Heart left ventricle (tissue), 16 donors: ENCODE data around the gene PRRT4. TPM values are rescaled to one million over a fixed set of nuclear protein-coding genes. Genes with fewer than 3 reads are reported as not detected.

ENCODE experiments used
- ATAC-seq, 4 donors: fragments of 200-7000 bp; cut with Tn5 transposase; one replicate each; pipeline ENCODE4 v1.9.1; 2020 to 2022; ENCODE audit warnings: moderate library complexity in 4 of 4, mild to moderate bottlenecking in 3 of 4, moderate number of reproducible peaks in 1 of 4
- DNase-seq, 5 donors: peaks; one replicate each; pipeline ENCODE4 v3.0.0-alpha.2; 2020
- H3K27ac ChIP-seq, 12 donors: fragments of 200-600 bp; sonication (generic) in 4 of 12; one replicate each; pipeline versions ENCODE4 v1.5.0 to v1.8.0; 2016 to 2022; ENCODE audit warnings: mild to moderate bottlenecking in 2 of 12
- H3K27me3 ChIP-seq, 9 donors: fragments of 200-600 bp; sonication (generic) in 2 of 9; one replicate each; pipeline versions ENCODE4 v1.5.1 to v1.8.0; 2016 to 2022; ENCODE audit warnings: mild to moderate bottlenecking in 3 of 9
- H3K36me3 ChIP-seq, 9 donors: fragments of 200-600 bp; sonication (generic) in 2 of 9; one replicate each; pipeline versions ENCODE4 v1.5.0 to v1.8.0; 2018 to 2022; ENCODE audit warnings: mild to moderate bottlenecking in 2 of 9
- H3K4me1 ChIP-seq, 12 donors: fragments of 200-600 bp; sonication (generic) in 4 of 12; one replicate each; pipeline versions ENCODE4 v1.5.0 to v1.8.0; 2016 to 2022; ENCODE audit warnings: mild to moderate bottlenecking in 3 of 12
- H3K4me3 ChIP-seq, 12 donors: fragments of 200-600 bp; sonication (generic) in 4 of 12; one replicate each; pipeline versions ENCODE4 v1.5.0 to v1.8.0; 2017 to 2022; ENCODE audit warnings: mild to moderate bottlenecking in 9 of 12, moderate library complexity in 4 of 12
- H3K9me3 ChIP-seq, 12 donors: fragments of 200-600 bp; sonication (generic) in 4 of 12; one replicate each; pipeline versions ENCODE4 v1.5.0 to v1.8.0; 2016 to 2022; ENCODE audit warnings: mild to moderate bottlenecking in 1 of 12
- POLR2A ChIP-seq, 2 donors: fragments of 450-650 bp; IDR thresholded peaks; one replicate each; pipeline ENCODE4 v1.6.1; 2017; ENCODE audit warnings: antibody characterized with exemption in 2 of 2, mild to moderate bottlenecking in 2 of 2, moderate library complexity in 2 of 2
- WGBS, 4 donors: extraction: QIAGEN DNeasy Blood & Tissue Kit in 2 of 4; methylation state at CpG; one replicate each; pipeline versions ENCODE4 v1.1.5 to v1.1.7; 2013 to 2018; 5-methylcytosine and 5-hydroxymethylcytosine counted together
- intact Hi-C, 10 donors: fragments of 100-400 bp; cut with DNase I; formaldehyde crosslinking; loops; one replicate each; pipeline versions ENCODE4 v1.11.1 to v1.14.2; 2022
- polyA plus RNA-seq, 2 donors: library from polyadenylated mRNA; stranded (reverse); fragments of 200-250 nt; gene quantifications; one replicate each; pipeline ENCODE4 v1.2.3, GENCODE V29; 2013
- total RNA-seq, 9 donors: library from RNA; depleted of rRNA in 2 of 9; stranded (reverse); fragments of >200 nt in 2 of 9; fragmentation: NEBNext Ultra II Directional in 3 of 9; extraction: Animal tissue kit (Norgen Biotek cat#: 25700) in 3 of 9; gene quantifications; one replicate each; pipeline versions ENCODE4 v1.1.0 to v1.2.4, GENCODE V29; 2016 to 2023
- TF ChIP-seq, protein P1 (sequence below), 12 donors: fragments of 200-600 bp; sonication (generic) in 4 of 12; IDR thresholded peaks; one replicate each; pipeline versions ENCODE4 v1.5.0 to v1.8.0; 2018 to 2022; ENCODE audit warnings: antibody characterized with exemption in 12 of 12, mild to moderate bottlenecking in 5 of 12
- donor health status: ischemic (EF 13 %, LVEDD 7.1; RV severe dilation, severe dysfunction).
- donor health status: healthy with polysubstance abuse.
- donor health status: DM: no; HTN: yes; CAD: no.
- donor health status: DM: no; HTN: no; CAD: no.
- donor health status: ischemic (EF 25% LVEDD 6.9; RV normal size, moderate dysfunction).
- donor health status: ischemic (EF 25% LVEDD 5.7; RV mildly dilated, moderate dysfunction).
- donor health status: healthy.
- donor health status: DM: yes; HTN: yes; CAD: no.
- donor health status: ischemic (EF 35%, LVEDD 5.7; RV mildly dilated, moderate dysfunction).
- donor health status: nonischemic (EF 11% LVEDD 7.7; RV severe dilation, severe dysfunction).
- donor health status: DM: yes; HTN: yes; CAD: no.
- donor health status: PGD.
- donor health status: ischemic (EF 29% LVEDD 5.4; RV normal size, mild dysfunction).
- donor health status: nonischemic (EF 23%, LVEDD 6.1; RV moderate dilation, normal function).

Gene PRRT4
- total and polyA plus RNA-seq, 11 donors = 0.31 to 3.1 (median 1.9) TPM

DNA sequence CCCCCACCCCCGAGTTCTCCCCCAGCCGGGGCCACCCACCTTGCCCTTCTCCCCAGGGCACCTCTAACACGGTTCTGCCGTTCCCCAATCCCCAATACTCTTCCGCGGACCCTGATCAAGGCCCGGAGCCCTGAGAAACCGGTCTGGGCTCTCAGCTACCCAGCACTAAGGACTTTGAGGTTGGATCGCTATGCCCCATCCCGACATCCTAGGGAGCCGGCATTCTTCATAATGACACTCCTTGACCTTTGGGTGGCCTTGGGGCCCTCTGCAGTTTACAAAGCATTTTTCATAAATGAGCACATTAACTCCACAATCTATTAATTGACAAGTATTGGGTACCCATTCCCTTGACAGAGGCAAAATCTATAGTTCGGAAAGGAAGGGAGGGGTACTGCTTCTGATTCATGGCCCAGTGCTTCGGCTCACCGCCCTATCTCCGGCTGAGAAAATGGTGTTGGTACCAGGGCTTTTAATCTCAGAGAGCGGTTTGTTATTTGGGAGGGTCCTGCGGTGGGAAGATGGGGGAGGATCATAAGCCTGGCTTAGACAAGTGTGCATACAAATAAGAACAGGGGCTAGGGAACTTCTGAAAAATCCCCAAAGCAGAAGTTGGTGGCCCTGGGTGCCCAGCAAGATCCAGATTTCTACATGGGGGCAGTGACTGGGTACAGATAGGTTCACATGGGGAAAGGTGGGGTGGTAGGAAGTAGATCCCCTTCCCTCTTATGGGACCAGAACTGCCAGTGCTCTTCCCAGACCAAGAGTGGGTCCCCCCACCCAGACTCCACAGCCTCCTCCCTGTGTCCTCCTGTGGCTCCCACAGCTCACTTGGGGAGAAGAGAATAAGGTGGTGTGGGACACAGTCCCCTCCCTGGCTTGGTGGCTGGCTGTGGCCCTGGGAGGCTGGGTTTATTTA is 45.1 kb upstream of the PRRT4 start:
- peaks cover 0 to 62% (median 42%) of the 10 kb centered on the region in 12 donors for H3K4me1 ChIP-seq
- no peak for ATAC-seq
- 51 to 76% (median 63%) methylated on average over 11 to 17 of the region's 17 CpGs for WGBS, 4 donors

DNA sequence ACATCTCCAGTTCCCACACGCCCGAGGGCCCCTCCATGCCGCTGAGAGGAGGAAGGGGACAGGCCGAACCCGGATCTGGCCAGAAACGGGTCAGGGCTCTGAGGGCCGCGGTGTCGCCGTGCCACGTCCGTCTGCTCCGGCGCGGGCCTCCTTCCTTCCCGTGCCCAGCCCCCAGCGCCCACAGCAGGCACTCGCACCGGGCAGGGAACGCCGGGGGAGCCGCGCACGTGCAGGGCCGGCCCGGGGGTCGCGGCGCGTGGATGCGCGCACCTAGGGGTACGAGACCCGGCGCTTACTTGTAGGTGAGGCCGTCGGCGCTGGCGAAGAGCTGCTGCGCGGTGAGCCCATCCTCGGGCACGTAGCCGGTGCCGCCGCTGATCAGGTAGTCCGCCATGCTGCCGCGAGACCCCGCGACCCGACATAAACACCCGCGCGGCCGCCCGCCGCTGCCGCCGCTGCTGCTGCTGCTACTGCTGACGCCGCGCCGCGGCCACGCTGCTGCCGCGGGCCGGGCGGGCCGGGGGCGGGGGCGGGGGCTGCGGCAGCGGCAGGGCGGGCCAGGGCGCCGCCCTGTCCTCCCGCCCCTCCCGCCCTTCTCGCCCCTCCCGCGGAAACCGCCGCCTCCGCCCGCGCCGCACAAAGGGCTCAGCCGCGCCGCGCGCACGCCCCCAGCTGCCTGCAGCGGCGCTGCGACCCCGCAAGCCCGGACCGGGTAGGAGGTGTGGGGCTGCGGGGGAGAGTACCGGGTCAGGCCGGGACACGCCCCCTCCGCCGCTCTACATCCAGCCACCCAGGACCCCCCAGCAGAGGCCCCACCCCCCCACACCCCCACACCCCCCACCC is 44.2 kb upstream of the PRRT4 start:
- peak overlapping the region in 11 of 12 donors; percentile 4 to 94 (median 69) for H3K27ac ChIP-seq
- DNase-seq (peak; percentile 58 to 82 (median 65)), ATAC-seq (peak in 1 of 4 donors; percentile 1)
- H3K4me1 ChIP-seq = peaks cover 0 to 58% (median 42%) of the 10 kb centered on the region in 12 donors
- TF ChIP-seq POLR2A (IDR thresholded peaks at IDR 0.05) = peak in 1 of 2 donors; percentile 44
- TF ChIP-seq, protein P1, sequence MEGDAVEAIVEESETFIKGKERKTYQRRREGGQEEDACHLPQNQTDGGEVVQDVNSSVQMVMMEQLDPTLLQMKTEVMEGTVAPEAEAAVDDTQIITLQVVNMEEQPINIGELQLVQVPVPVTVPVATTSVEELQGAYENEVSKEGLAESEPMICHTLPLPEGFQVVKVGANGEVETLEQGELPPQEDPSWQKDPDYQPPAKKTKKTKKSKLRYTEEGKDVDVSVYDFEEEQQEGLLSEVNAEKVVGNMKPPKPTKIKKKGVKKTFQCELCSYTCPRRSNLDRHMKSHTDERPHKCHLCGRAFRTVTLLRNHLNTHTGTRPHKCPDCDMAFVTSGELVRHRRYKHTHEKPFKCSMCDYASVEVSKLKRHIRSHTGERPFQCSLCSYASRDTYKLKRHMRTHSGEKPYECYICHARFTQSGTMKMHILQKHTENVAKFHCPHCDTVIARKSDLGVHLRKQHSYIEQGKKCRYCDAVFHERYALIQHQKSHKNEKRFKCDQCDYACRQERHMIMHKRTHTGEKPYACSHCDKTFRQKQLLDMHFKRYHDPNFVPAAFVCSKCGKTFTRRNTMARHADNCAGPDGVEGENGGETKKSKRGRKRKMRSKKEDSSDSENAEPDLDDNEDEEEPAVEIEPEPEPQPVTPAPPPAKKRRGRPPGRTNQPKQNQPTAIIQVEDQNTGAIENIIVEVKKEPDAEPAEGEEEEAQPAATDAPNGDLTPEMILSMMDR (IDR thresholded peaks at IDR 0.05) = peak in 1 of 12 donors; percentile 15
- H3K4me3 ChIP-seq = peak overlapping the region; percentile 63 to 98 (median 81)
- 0 to 5% (median 1%) methylated on average over 33 to 107 of the region's 107 CpGs for WGBS, 4 donors
- no peaks in the 10 kb centered on the region for H3K27me3 ChIP-seq
- no peaks in the 10 kb centered on the region for H3K9me3 ChIP-seq
- intact Hi-C loops = loop anchor here in 2 of 10 donors (10.0 kb wide), 2 partner anchors 49 to 59 kb away; partner anchors contain the start of gene HILPDA (in 1 of the 2)
- peaks cover 0 to 24% (median 4%) of the 10 kb centered on the region in 9 donors for H3K36me3 ChIP-seq

More for the DNA sequence above, 45.1 kb upstream of the PRRT4 start:
- no peak for DNase-seq
- intact Hi-C loops = loop anchor here in 2 of 10 donors (10.0 kb wide), 2 partner anchors 48 to 58 kb away; partner anchors contain the start of gene HILPDA (in 1 of the 2)
- peaks cover 0 to 16% (median 0%) of the 10 kb centered on the region in 9 donors for H3K36me3 ChIP-seq
- H3K27ac ChIP-seq = peak overlapping the region in 4 of 12 donors; percentile 19 to 94 (median 62)
- H3K4me3 ChIP-seq = peak overlapping the region in 10 of 12 donors; percentile 63 to 98 (median 81)
- TF ChIP-seq, protein P1 (IDR thresholded peaks at IDR 0.05) = no peak
- no peak for TF ChIP-seq POLR2A (IDR thresholded peaks at IDR 0.05)
- no peaks in the 10 kb centered on the region for H3K27me3 ChIP-seq
- no peaks in the 10 kb centered on the region for H3K9me3 ChIP-seq

DNA sequence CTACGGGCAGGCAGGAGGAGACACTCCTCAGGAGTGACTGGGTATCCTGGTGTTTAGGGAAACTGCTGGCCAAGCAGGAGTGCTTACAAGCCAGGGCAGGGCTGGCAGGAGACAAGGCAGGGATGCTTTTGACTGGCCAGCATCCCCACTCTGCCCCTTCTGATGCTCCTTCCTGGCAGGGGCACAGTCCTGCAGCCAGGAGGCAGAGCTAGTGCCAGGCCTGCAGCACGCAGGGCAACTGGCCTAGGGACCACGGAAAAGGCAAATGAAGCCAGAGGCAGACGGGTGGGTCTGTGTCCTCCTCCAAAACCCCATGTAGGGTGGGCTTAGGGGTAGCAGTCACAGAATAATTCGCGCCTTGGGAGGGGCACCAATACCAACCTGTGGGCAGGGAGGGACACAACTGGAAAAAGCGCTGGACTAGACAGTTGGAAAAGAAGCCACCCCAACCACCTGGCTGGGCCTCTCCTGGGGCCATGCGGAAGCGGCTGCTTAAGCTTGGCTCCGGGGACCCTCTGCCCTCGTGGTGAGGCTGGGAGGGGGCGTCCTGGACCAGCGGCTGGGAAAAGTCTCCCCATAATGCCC is 43.5 kb upstream of the PRRT4 start:
- WGBS, 4 donors = 41 to 57% (median 54%) methylated on average over 10 to 13 of the region's 13 CpGs
- H3K36me3 ChIP-seq = peaks cover 0 to 31% (median 11%) of the 10 kb centered on the region in 9 donors
- H3K9me3 ChIP-seq = no peaks in the 10 kb centered on the region
- TF ChIP-seq, protein P1 (IDR thresholded peaks at IDR 0.05) = peak in 4 of 12 donors; percentile 6 to 22 (median 14)
- no peak for TF ChIP-seq POLR2A (IDR thresholded peaks at IDR 0.05)
- peaks cover 0 to 52% (median 39%) of the 10 kb centered on the region in 12 donors for H3K4me1 ChIP-seq
- no peak for ATAC-seq
- peak overlapping the region; percentile 63 to 98 (median 81) for H3K4me3 ChIP-seq
- DNase-seq = no peak
- intact Hi-C loops = loop anchor here in 2 of 10 donors (10.0 kb wide), 2 partner anchors 50 to 60 kb away; partner anchors contain the start of gene HILPDA (in 1 of the 2)
- H3K27ac ChIP-seq = peak overlapping the region in 11 of 12 donors; percentile 4 to 73 (median 63)
- no peaks in the 10 kb centered on the region for H3K27me3 ChIP-seq
